ENCODE data around the gene GOLPH3L.
"Not testable (repeated sequence)": the region's sequence is repeated elsewhere in the genome, so short reads cannot be mapped to it uniquely, and the experiment has no call there.

Gene GOLPH3L

GRCh38 chr1:150660584-150660983, 36.4 kb downstream of the GOLPH3L start:
- in situ Hi-C loops (cut with HindIII; ENCODE audit: low sequenced_read_pairs) = no loop called here

GRCh38 chr1:150657064-150657463, 39.9 kb downstream of the GOLPH3L start:
- in situ Hi-C loops (cut with HindIII; ENCODE audit: low sequenced_read_pairs) = not testable (repeated sequence)

- in situ Hi-C loops (cut with HindIII; ENCODE audit: low sequenced_read_pairs) = not testable (repeated sequence)
Measured at GRCh38 chr1:150654635-150655034, 42.3 kb downstream of the GOLPH3L start.

GRCh38 chr1:150650193-150650592, 46.8 kb downstream of the GOLPH3L start:
- in situ Hi-C loops (cut with HindIII; ENCODE audit: low sequenced_read_pairs) = no loop called here

- in situ Hi-C loops (cut with HindIII; ENCODE audit: low sequenced_read_pairs) = loop anchor here (10.0 kb wide), 1 partner anchor 75 kb away; the partner anchor contains the start of gene MCL1
Measured at GRCh38 chr1:150649441-150650075, 47.4 kb downstream of the GOLPH3L start.

DNA sequence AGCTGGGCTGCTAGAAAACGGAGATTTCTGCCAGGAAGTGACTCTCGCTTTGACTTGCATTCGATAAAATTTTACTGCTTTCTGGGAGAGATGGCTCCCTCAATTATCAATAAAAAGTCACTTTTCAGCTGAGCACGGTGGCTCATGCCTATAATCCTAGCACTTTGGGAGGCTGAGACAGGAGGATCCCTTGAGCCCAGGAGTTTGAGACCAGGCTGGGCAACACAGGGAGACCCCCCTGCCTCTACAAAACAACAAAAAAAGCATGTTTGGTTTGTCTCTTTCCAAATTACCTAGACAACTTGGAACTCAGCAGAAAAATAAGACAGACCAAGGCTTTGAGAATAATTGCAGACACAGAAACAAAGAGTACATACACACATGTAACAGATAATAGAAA, 54.7 kb downstream of the GOLPH3L start:
- in situ Hi-C loops (cut with HindIII; ENCODE audit: low sequenced_read_pairs) = loop anchor here (10.0 kb wide), 1 partner anchor 67 kb away; the partner anchor contains the start of gene MCL1

DNA sequence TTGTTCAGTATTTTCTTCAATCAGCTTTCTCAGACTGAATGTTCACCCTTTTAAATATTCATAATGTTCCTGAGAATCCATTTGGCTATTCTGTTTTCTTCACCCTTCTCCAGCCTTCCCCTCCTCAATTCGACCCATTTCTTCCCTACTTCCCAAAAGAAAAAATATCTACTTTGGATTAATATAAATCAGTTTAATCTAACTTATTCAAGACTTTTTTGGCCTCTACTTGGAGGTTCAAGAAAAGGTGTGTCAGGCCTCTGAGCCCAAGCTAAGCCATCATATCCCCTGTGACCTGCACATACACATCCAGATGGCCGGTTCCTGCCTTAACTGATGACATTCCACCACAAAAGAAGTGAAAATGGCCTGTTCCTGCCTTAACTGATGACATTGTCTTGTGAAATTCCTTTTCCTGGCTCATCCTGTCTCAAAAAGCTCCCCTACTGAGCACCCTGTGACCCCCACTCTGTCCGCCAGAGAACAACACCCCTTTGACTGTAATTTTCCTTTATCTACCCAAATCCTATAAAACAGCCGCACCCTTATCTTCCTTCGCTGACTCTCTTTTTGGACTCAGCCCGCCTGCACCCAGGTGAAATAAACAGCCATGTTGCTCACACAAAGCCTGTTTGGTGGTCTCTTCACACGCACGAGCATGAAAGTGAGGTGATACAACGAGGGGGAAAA, 55.7 kb downstream of the GOLPH3L start:
- in situ Hi-C loops (cut with HindIII; ENCODE audit: low sequenced_read_pairs) = loop anchor here (10.0 kb wide), 1 partner anchor 66 kb away; the partner anchor contains the start of gene MCL1

DNA sequence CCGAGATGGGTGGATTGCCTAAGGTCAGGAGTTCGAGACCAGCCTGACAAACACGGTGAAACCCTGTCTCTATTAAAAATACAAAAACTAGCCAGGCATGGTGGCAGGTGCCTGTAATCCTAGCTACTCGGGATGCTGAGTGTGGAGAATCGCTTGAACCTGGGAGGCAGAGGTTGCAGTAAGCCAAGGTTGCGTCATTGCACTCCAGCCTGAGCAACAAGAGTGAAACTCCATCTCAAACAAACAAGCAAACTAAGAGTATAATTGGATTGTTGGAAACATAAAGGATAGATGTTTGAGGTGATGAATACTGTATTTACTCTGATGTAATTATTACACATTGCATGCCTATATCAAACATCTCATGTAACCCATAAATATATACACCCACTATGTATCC, 58.5 kb downstream of the GOLPH3L start:
- in situ Hi-C loops (cut with HindIII; ENCODE audit: low sequenced_read_pairs) = not testable (repeated sequence)

- in situ Hi-C loops (cut with HindIII; ENCODE audit: low sequenced_read_pairs) = not testable (repeated sequence)
Measured at GRCh38 chr1:150634839-150635622, 61.9 kb downstream of the GOLPH3L start.

DNA sequence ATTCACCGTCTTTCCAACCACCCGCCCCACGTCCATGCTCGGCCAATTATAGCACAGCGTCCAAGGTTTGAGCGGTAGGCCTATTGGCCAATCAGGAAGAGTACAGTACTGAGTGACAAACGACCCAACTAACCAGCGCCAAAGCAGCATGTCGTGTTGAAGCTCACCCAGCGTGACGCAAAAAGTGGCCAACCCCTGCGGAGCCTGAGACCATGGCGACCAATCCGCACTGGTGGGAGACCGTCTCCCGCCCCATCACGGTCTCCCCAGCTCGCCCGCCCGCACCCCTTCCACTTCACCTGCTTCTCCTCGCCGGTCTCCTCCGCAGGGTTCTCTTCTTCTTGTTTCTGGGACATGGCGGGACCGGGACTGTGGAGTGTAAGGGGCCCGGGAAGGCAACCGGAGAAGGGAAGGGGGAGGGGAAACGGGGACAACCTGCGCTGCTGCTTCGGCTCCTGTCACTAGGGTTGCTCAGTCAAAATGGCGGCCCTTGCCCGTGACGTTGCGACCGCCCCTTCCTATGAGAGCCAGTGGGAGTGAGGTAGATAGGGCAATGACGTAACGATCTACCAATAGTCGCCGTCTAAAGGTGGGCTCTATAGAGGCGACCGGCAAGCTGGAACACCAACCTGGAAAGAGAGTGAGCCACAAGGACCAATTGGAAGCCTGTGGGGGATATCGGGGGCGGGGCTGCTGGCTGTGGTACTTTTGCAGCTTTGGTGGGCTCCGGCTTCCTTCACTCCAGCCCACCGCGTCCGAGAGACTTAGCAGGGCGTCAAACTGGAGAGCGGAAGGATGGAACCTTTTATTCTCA, 67.6 kb downstream of the GOLPH3L start, which contains the start of gene ENSA:
TSS of gene ENSA (minus strand) at position 498 of the 814 bp plus-strand sequence. CDS start at position 356, 142 bp downstream.
- in situ Hi-C loops (cut with HindIII; ENCODE audit: low sequenced_read_pairs) = no loop called here

GRCh38 chr1:150628766-150629114, 68.2 kb downstream of the GOLPH3L start:
- in situ Hi-C loops (cut with HindIII; ENCODE audit: low sequenced_read_pairs) = no loop called here

- in situ Hi-C loops (cut with HindIII; ENCODE audit: low sequenced_read_pairs) = no loop called here
Measured at GRCh38 chr1:150627826-150628410, 69.0 kb downstream of the GOLPH3L start.

GRCh38 chr1:150626150-150626549, 70.8 kb downstream of the GOLPH3L start:
- in situ Hi-C loops (cut with HindIII; ENCODE audit: low sequenced_read_pairs) = no loop called here

GRCh38 chr1:150624546-150624945, 72.4 kb downstream of the GOLPH3L start:
- in situ Hi-C loops (cut with HindIII; ENCODE audit: low sequenced_read_pairs) = not testable (repeated sequence)

DNA sequence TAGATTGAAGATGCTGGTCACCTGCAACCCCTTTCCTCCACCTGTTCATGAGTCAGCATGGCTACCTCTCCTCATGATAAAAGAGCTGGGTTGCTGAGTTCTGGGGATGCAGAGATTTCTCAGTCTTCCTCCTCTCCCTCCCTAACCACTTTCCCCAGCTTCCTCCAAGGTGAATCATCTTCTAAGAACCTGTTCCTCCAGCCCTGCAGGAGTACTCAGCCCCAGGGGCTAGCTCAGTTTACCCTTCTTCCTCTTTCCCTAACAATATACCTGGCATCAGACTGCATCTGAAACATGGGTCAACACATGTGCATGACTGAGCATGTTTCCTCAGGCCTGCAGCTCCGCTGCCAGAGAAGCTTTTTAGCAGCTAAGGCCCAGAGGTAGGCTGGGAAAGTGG, 72.8 kb downstream of the GOLPH3L start:
- in situ Hi-C loops (cut with HindIII; ENCODE audit: low sequenced_read_pairs) = not testable (repeated sequence)

DNA sequence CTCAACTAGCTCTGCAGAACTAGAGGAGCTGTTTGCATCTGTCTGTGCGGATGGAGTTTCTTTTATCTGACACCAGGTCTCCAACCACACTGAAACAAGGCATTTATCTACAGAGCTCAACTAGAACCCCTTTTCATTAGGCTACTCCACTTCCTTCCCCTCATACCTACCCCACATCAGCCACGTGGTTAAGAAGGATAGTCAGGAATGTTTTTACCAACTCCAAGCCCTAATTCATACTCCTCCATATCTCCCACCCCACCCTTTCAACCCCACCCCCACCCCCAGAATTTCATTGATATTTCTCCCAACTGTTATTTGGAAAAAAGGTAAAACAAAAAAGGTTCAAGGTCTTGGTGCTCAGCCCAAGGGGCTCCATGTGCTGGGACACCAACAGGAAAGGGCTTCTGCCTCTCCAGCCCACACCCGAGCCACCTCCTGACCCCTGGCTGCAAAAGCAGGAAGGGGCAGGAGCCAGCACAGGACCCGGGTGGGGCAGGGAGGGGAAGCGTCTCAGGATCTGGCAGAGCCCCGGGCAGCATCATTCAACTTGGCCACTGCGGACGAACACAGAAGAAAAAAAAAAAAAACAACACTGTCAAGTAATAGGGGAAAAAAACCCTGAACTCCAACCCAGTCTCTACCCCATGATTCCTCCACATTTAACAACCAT, 74.5 kb downstream of the GOLPH3L start:
- in situ Hi-C loops (cut with HindIII; ENCODE audit: low sequenced_read_pairs) = no loop called here

DNA sequence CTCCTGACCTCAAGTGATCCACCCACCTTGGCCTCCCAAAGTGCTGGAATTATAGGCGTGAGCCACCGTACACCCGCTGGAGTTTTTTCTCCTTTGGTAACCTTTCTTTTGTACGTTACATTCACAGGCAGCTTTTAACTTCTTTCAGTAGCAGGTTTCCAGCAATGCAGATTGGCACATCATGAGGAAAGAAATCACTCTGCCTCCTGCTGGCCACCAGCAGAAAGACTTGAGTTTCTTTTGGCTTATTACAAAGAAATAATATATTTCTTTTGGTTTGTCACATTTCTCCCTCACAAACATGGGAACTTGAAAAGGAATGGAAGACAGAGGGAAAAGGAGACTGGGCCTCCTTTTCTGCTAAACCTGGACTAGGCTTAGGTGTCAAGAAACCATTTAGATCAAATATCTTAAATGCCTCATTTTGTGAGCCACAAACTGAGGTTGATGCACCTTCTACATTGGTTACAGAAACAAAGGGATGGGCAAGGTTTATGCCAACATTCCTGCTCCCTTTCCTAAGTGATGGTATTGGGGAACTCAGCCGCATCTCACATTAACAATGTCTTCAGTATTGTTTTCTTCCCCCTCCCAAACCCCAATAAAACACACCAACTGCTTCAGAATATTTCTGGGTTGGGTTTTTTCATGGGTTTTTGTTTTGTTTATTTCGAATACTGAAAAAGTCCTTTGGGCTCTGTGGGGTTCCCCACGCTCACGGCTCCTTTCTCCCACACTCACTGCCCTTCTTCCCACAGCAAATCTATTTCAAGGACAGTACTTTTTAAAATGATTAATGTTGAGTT, 75.3 kb downstream of the GOLPH3L start:
- in situ Hi-C loops (cut with HindIII; ENCODE audit: low sequenced_read_pairs) = no loop called here

DNA sequence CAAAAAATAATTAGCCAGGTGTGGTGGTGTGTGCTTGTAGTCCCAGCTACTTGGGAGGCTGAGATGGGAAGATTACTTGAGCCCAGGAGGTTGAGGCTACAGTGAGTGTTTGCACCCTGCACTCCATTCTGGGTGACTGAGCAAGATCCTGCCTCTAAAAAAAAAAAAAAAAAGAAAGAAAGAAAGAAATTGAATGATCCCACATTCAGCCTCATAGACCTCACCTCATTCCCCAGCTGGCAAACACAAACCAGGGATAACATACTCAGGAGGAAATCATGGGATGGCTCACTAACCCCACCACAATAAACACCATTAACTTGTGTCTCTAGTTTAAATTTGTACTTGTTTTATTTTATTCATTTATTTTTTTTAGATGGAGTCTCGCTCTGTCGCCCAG, 76.0 kb downstream of the GOLPH3L start:
- in situ Hi-C loops (cut with HindIII; ENCODE audit: low sequenced_read_pairs) = no loop called here

Data from DLD1 (cell line).